ENCODE data around the gene PSRC1. TPM values are rescaled to one million over a fixed set of nuclear protein-coding genes. Genes with fewer than 3 reads are reported as not detected.

The PSRC1 gene
- total RNA-seq, 1 experiment from 2014 or later, result 60.3 TPM

GRCh38 chr1:109239409-109240068 lies 43.4 kb downstream of the PSRC1 start:
- no peaks in the 10 kb centered on the region for H3K79me2 ChIP-seq (ENCODE audit: insufficient read depth, low read length)
- no peak overlapping the region for H4K5ac ChIP-seq (ENCODE audit: insufficient read length, low read depth, low read length)
- no peak overlapping the region for H3K56ac ChIP-seq (ENCODE audit: insufficient read length, low read depth, low read length)
- H3K27ac ChIP-seq (ENCODE audit: insufficient read length, low read depth, low read length), result no peak overlapping the region
- no peak overlapping the region for H4K91ac ChIP-seq (ENCODE audit: insufficient read length, low read depth, low read length)
- Mint-ChIP-seq H3K36me3 (ENCODE audit: insufficient read depth in 1 of 3, low read depth in 3 of 3) (peaks cover 25 to 44% (median 42%) of the 10 kb centered on the region in 3 experiments; a peak in 6 of 7 replicates), H3K4me3 (no peak overlapping the region; a peak in 1 of 5 replicates), H3K4me1 (peaks cover 73 to 77% of the 10 kb centered on the region in 2 experiments), H3K9me3 (no peaks in the 10 kb centered on the region; a peak in 1 of 5 replicates), H3K27ac (peak overlapping the region; percentile 79 to 96 (median 84); a peak in 6 of 7 replicates), H3K27me3 (ENCODE audit: low read depth) (peaks cover 7% of the 10 kb centered on the region)
- H2AK5ac ChIP-seq (ENCODE audit: insufficient read length, low read length), result no peak overlapping the region
- H4K8ac ChIP-seq (replicated peaks; ENCODE audit: insufficient read length, low read depth, low read length), result no peak overlapping the region
- H3K9me3 ChIP-seq (ENCODE audit: control insufficient read depth, low read depth, low read length), result no peaks in the 10 kb centered on the region
- H2BK5ac ChIP-seq (ENCODE audit: insufficient read length, low read length), result no peak overlapping the region
- no peak overlapping the region for H2BK15ac ChIP-seq (ENCODE audit: low read depth, low read length)
- peaks cover 14% of the 10 kb centered on the region; the same call in 1 of the 2 replicates for H3K4me1 ChIP-seq (ENCODE audit: insufficient read depth, low read length)
- H3K79me1 ChIP-seq (ENCODE audit: insufficient read depth, low read depth, low read length, poor library complexity, severe bottlenecking), result no peaks in the 10 kb centered on the region
- no peak overlapping the region for H2BK12ac ChIP-seq (ENCODE audit: insufficient read length, low read depth, low read length)
- TF ChIP-seq CTCF (conservative IDR thresholded peaks at IDR 0.05), result peak; percentile 87
- H2BK20ac ChIP-seq (ENCODE audit: low read depth, low read length, poor library complexity, severe bottlenecking), result no peak overlapping the region
- no peak overlapping the region for H3T11ph ChIP-seq (ENCODE audit: low read length)
- no peaks in the 10 kb centered on the region for H4K20me1 ChIP-seq (ENCODE audit: control insufficient read depth, insufficient read depth, insufficient read length)
- H3K14ac ChIP-seq (ENCODE audit: insufficient read depth, low read length), result no peak overlapping the region
- H3K9ac ChIP-seq (ENCODE audit: extremely low read depth, insufficient read length, low read length), result no peak overlapping the region
- no peaks in the 10 kb centered on the region for H3K23me2 ChIP-seq (ENCODE audit: insufficient read length, low read depth, low read length, poor library complexity, severe bottlenecking)
- H3K27me3 ChIP-seq (ENCODE audit: insufficient read depth, low read length), result no peaks in the 10 kb centered on the region
- no peak overlapping the region for H2BK120ac ChIP-seq (ENCODE audit: low read depth, low read length, poor library complexity, severe bottlenecking)
- no peak overlapping the region for H3K18ac ChIP-seq (ENCODE audit: insufficient read length, low read depth, low read length)
- DNase-seq, result peak; percentile 89
- no peak overlapping the region for H2AFZ ChIP-seq (ENCODE audit: low read length)
- no CpG with 5 or more reads among the region's 6 CpGs for WGBS (ENCODE audit: extremely low coverage, insufficient read length, low lambda C conversion rate)
- H3K23ac ChIP-seq (ENCODE audit: insufficient read length, low read depth, low read length), result no peak overlapping the region
- H3K4ac ChIP-seq (ENCODE audit: low read depth, low read length), result no peak overlapping the region
- no peak overlapping the region for H3K4me2 ChIP-seq (ENCODE audit: insufficient read depth, insufficient read length, low read length)

Measured in H9 (cell line).